H1 (cell line): Measurements from ENCODE around the gene CBS.
"Not testable (repeated sequence)": the region's sequence is repeated elsewhere in the genome, so short reads cannot be mapped to it uniquely, and the experiment has no call there.

ENCODE experiments used
- BRCA1 ChIP-seq: IDR thresholded peaks from 2 replicates; pipeline ENCODE4 v1.6.1; 2012; ENCODE audit warnings: low read depth, low read length, improper control_type of control experiment
- EGR1 ChIP-seq: IDR thresholded peaks from 2 replicates; pipeline ENCODE4 v1.6.1; 2011; ENCODE audit warnings: low read depth, low read length, borderline replicate concordance
- KDM1A ChIP-seq: fragments of 200-600, 300-600 bp; sonication (generic); IDR thresholded peaks from 2 replicates; pipeline ENCODE4 v1.7.1; 2016; ENCODE audit warnings: mild to moderate bottlenecking, low read length, borderline replicate concordance
- MAFK ChIP-seq: IDR thresholded peaks from 2 replicates; pipeline ENCODE4 v1.6.1; 2012; ENCODE audit warnings: low read depth, mild to moderate bottlenecking, improper control_type of control experiment, low read length
- POLR2A ChIP-seq, 2 experiments: IDR thresholded peaks; 1 replicate in 1 of 2; 2 replicates in 1 of 2; pipeline ENCODE4 v1.6.1; 2011; ENCODE audit warnings: low read depth in 2 of 2, low read length in 2 of 2, mild to moderate bottlenecking in 2 of 2; ENCODE audit errors: control extremely low read depth in 1 of 2
- POLR2AphosphoS5 ChIP-seq: IDR thresholded peaks from 2 replicates; pipeline ENCODE4 v1.6.1; 2011; ENCODE audit warnings: low read depth, low read length
- RBBP5 ChIP-seq: IDR thresholded peaks from 2 replicates; pipeline ENCODE4 v1.7.1; 2012; ENCODE audit warnings: low read depth, mild to moderate bottlenecking, inconsistent platforms, low read length, moderate library complexity, borderline replicate concordance
- RNF2 ChIP-seq: fragments of 200-900, 300-1000 bp; sonication (generic); IDR thresholded peaks from 2 replicates; pipeline ENCODE4 v1.7.1; 2016; ENCODE audit warnings: borderline replicate concordance, low read depth, mild to moderate bottlenecking, antibody characterized with exemption, low read length; ENCODE audit not compliant: poor library complexity, severe bottlenecking; ENCODE audit errors: missing control alignments
- SRF ChIP-seq: IDR thresholded peaks from 2 replicates; pipeline ENCODE4 v1.6.1; 2011; ENCODE audit warnings: mild to moderate bottlenecking, low read depth, low read length, moderate library complexity
- TBP ChIP-seq: IDR thresholded peaks from 2 replicates; pipeline ENCODE4 v1.6.1; 2011; ENCODE audit warnings: low read depth, low read length, improper control_type of control experiment
- TEAD4 ChIP-seq: IDR thresholded peaks from 2 replicates; pipeline ENCODE4 v1.6.1; 2012; ENCODE audit warnings: low read depth, low read length, inconsistent platforms, mixed read lengths
- TF ChIP-seq, protein P1 (sequence below): IDR thresholded peaks from 2 replicates; pipeline ENCODE4 v1.6.1; 2012; ENCODE audit warnings: inconsistent platforms
- TF ChIP-seq, protein P2 (sequence below), 3 experiments: IDR thresholded peaks; 1 replicate in 2 of 3; 2 replicates in 1 of 3; pipeline versions ENCODE4 v1.5.1 to v1.6.1; 2011; ENCODE audit warnings: low read length in 3 of 3, mild to moderate bottlenecking in 3 of 3, inconsistent platforms in 2 of 3, low read depth in 1 of 3, moderate library complexity in 1 of 3; ENCODE audit not compliant: insufficient read depth in 1 of 3; ENCODE audit errors: control extremely low read depth in 1 of 3

DNA sequence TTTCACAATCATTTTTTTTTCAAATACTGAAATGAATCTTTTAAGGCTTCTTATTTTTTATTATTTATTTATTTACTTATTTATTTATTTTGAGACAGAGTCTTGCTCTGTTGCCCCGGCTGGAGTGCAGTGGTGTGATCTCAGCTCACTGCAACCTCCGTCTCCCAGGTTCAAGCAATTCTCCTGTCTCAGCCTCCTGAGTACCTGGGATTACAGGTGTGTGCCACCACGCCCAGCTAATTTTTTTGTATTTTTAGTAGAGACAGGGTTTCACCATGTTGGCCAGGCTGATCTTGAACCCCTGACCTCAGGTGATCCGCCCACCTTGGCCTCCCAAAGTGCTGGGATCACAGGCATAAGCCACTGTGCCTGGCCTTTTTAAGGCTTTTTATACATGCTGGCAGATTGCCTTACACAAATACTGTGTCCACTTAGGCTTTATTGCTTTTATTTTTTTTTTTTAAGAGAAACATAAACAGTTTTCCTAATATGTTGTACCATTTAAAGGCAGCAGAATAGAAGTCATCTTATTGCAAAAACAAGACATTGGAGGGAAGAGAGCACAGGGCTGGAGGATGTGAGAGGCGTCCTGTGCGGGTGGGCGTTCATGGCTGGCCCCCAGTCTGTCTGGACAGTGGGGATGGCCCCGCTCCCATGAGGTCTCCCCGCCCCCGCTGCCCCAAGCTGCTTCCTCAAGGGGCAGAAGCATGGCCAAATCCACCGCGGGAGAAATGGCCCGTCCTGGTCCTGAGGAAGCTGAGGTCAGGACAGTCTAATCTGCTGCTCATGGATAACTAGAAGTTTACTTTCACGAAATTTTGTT is 69.4 kb downstream of the CBS start:
- TF ChIP-seq POLR2A (IDR thresholded peaks at IDR 0.05; ENCODE audit: control extremely low read depth in 1 of 2, low read depth in 2 of 2, low read length in 2 of 2); RNF2; POLR2AphosphoS5; MAFK; TEAD4; KDM1A; RBBP5; TBP; EGR1; SRF; BRCA1: not testable (repeated sequence)
- TF ChIP-seq, protein P1, sequence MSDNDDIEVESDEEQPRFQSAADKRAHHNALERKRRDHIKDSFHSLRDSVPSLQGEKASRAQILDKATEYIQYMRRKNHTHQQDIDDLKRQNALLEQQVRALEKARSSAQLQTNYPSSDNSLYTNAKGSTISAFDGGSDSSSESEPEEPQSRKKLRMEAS = not testable (repeated sequence)
- TF ChIP-seq, protein P2, sequence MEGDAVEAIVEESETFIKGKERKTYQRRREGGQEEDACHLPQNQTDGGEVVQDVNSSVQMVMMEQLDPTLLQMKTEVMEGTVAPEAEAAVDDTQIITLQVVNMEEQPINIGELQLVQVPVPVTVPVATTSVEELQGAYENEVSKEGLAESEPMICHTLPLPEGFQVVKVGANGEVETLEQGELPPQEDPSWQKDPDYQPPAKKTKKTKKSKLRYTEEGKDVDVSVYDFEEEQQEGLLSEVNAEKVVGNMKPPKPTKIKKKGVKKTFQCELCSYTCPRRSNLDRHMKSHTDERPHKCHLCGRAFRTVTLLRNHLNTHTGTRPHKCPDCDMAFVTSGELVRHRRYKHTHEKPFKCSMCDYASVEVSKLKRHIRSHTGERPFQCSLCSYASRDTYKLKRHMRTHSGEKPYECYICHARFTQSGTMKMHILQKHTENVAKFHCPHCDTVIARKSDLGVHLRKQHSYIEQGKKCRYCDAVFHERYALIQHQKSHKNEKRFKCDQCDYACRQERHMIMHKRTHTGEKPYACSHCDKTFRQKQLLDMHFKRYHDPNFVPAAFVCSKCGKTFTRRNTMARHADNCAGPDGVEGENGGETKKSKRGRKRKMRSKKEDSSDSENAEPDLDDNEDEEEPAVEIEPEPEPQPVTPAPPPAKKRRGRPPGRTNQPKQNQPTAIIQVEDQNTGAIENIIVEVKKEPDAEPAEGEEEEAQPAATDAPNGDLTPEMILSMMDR (IDR thresholded peaks at IDR 0.05; ENCODE audit: control extremely low read depth in 1 of 3, insufficient read depth in 1 of 3, low read depth in 1 of 3, low read length in 3 of 3) = not testable (repeated sequence)
